ENCODE results near the gene ZMYM5. TPM values are rescaled to one million over a fixed set of nuclear protein-coding genes. Genes with fewer than 3 reads are reported as not detected.

The ZMYM5 gene
- total and polyA plus RNA-seq, 9 of the 15 experiments (the other 6 are each of a cell fraction or from before 2014, with no cell fraction given) = 5.4 to 11.9 (median 7.8) TPM

DNA sequence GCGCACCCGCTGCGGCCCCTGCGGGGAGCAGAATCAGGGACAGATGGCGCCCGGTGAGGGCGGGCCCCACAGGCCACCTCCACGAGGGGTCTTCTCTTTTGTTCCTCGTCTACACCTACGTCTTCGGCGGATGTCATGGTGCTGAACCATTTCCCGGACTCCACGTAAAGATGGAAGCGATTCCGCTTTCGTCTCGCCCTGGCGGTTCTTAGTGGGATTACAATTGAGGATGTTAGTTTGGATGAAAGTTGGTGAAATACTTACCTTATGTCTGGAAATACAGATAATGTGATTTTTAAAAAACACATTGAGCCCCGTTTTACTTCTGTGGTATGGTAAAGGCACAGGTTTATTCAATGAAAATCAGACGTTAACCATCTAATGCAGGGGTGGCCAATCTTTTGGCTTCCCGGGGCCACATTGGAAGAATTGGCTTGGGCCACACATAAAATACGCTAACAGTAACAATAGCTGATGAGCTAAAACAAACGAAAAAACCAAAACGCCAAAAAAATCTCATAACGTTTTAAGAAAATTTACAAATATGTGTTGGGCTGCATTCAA lies 1.4 kb upstream of the ZMYM5 start (continued):
- no peak for TF ChIP-seq SP2 (IDR thresholded peaks at IDR 0.05; ENCODE audit: extremely low read depth, low read depth, low read length, poor library complexity, severe bottlenecking)
- no peak for TF ChIP-seq FIP1L1 (IDR thresholded peaks at IDR 0.05; ENCODE audit: low read depth, low read length, poor library complexity, severe bottlenecking)
- no peak for TF ChIP-seq FOSL1 (tag; conservative IDR thresholded peaks at IDR 0.05)
- no peak for TF ChIP-seq SIN3B (IDR thresholded peaks at IDR 0.05; ENCODE audit: low read depth)
- TF ChIP-seq ZSCAN29 (IDR thresholded peaks at IDR 0.05) = peak; percentile 92
- TF ChIP-seq, protein P1, sequence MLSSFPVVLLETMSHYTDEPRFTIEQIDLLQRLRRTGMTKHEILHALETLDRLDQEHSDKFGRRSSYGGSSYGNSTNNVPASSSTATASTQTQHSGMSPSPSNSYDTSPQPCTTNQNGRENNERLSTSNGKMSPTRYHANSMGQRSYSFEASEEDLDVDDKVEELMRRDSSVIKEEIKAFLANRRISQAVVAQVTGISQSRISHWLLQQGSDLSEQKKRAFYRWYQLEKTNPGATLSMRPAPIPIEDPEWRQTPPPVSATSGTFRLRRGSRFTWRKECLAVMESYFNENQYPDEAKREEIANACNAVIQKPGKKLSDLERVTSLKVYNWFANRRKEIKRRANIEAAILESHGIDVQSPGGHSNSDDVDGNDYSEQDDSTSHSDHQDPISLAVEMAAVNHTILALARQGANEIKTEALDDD (IDR thresholded peaks at IDR 0.05) = no peak
- TF ChIP-seq, protein P2, sequence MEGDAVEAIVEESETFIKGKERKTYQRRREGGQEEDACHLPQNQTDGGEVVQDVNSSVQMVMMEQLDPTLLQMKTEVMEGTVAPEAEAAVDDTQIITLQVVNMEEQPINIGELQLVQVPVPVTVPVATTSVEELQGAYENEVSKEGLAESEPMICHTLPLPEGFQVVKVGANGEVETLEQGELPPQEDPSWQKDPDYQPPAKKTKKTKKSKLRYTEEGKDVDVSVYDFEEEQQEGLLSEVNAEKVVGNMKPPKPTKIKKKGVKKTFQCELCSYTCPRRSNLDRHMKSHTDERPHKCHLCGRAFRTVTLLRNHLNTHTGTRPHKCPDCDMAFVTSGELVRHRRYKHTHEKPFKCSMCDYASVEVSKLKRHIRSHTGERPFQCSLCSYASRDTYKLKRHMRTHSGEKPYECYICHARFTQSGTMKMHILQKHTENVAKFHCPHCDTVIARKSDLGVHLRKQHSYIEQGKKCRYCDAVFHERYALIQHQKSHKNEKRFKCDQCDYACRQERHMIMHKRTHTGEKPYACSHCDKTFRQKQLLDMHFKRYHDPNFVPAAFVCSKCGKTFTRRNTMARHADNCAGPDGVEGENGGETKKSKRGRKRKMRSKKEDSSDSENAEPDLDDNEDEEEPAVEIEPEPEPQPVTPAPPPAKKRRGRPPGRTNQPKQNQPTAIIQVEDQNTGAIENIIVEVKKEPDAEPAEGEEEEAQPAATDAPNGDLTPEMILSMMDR (IDR thresholded peaks at IDR 0.05 in 2 of 3, conservative IDR thresholded peaks at IDR 0.05 in 1 of 3; ENCODE audit: insufficient read depth in 2 of 3, low read depth in 1 of 3, low read length in 3 of 3) = peak; percentile 30 to 63 (median 56)
- TF ChIP-seq NCOR1 (IDR thresholded peaks at IDR 0.05) = no peak
- no peak for TF ChIP-seq NFXL1 (CRISPR knock-in tag; IDR thresholded peaks at IDR 0.05)
- TF ChIP-seq, protein P3, sequence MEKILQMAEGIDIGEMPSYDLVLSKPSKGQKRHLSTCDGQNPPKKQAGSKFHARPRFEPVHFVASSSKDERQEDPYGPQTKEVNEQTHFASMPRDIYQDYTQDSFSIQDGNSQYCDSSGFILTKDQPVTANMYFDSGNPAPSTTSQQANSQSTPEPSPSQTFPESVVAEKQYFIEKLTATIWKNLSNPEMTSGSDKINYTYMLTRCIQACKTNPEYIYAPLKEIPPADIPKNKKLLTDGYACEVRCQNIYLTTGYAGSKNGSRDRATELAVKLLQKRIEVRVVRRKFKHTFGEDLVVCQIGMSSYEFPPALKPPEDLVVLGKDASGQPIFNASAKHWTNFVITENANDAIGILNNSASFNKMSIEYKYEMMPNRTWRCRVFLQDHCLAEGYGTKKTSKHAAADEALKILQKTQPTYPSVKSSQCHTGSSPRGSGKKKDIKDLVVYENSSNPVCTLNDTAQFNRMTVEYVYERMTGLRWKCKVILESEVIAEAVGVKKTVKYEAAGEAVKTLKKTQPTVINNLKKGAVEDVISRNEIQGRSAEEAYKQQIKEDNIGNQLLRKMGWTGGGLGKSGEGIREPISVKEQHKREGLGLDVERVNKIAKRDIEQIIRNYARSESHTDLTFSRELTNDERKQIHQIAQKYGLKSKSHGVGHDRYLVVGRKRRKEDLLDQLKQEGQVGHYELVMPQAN (IDR thresholded peaks at IDR 0.05; ENCODE audit: borderline replicate concordance) = no peak
- no peak for TF ChIP-seq HOXB6 (CRISPR knock-in tag; IDR thresholded peaks at IDR 0.05; ENCODE audit: borderline replicate concordance)
- TF ChIP-seq HIVEP1 (CRISPR knock-in tag; IDR thresholded peaks at IDR 0.05) = no peak
- TF ChIP-seq DACH1 (IDR thresholded peaks at IDR 0.05; ENCODE audit: partially characterized antibody) = no peak
- TF ChIP-seq GABPA (tag; conservative IDR thresholded peaks at IDR 0.05; ENCODE audit: low read depth) = peak; percentile 37; the same call in 1 of the 2 replicates
- no peak for TF ChIP-seq LEF1 (IDR thresholded peaks at IDR 0.05)
- TF ChIP-seq, protein P4, sequence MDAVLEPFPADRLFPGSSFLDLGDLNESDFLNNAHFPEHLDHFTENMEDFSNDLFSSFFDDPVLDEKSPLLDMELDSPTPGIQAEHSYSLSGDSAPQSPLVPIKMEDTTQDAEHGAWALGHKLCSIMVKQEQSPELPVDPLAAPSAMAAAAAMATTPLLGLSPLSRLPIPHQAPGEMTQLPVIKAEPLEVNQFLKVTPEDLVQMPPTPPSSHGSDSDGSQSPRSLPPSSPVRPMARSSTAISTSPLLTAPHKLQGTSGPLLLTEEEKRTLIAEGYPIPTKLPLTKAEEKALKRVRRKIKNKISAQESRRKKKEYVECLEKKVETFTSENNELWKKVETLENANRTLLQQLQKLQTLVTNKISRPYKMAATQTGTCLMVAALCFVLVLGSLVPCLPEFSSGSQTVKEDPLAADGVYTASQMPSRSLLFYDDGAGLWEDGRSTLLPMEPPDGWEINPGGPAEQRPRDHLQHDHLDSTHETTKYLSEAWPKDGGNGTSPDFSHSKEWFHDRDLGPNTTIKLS (IDR thresholded peaks at IDR 0.05; ENCODE audit: borderline replicate concordance, low read depth) = peak; percentile 26; the same call in 1 of the 2 replicates
- TF ChIP-seq ZNF24 (IDR thresholded peaks at IDR 0.05) = no peak
- no peak for TF ChIP-seq NFYB (IDR thresholded peaks at IDR 0.05; ENCODE audit: extremely low read depth, insufficient read length)
- TF ChIP-seq CREM (IDR thresholded peaks at IDR 0.05; ENCODE audit: low read depth) = peak; percentile 44; the same call in 1 of the 2 replicates
- no peak for TF ChIP-seq SOX6 (IDR thresholded peaks at IDR 0.05)
